IMR-90 (cell line): ENCODE data around the gene GPRC5B. TPM values are rescaled to one million over a fixed set of nuclear protein-coding genes. Genes with fewer than 3 reads are reported as not detected.

Experiments used
- ATAC-seq: fragments of 200-7000 bp; cut with Tn5 transposase; 2 replicates; pipeline ENCODE4 v1.9.1; 2020; ENCODE audit warnings: low read depth, mild to moderate bottlenecking, moderate library complexity
- BruUV-seq: library from RNA; stranded (reverse); fragments of 400-500 nt; replicated peaks from 2 replicates; lab custom pipeline; 2021; lab: Mats Ljungman, UMichigan
- CTCF ChIA-PET: fragments of 300-600 bp; formaldehyde crosslinking; extraction: SDS; loops from one replicate; lab custom pipeline; 2021; ENCODE audit warnings: antibody characterized with exemption; lab: Yijun Ruan, JAX
- POLR2A ChIA-PET: fragments of 300-600 bp; sonication (Branson Sonifier 250); formaldehyde crosslinking; loops from one replicate; lab custom pipeline; 2022; ENCODE audit warnings: antibody characterized with exemption; ENCODE audit not compliant: unreplicated experiment; lab: Charles Lee
- DNase-seq: peaks from one replicate; pipeline ENCODE4 v3.0.0; 2013
- H2AFZ ChIP-seq: replicated peaks from 2 replicates; pipeline ENCODE3; 2013; ENCODE audit warnings: low read length, mild to moderate bottlenecking; ENCODE audit not compliant: poor library complexity
- H2AK5ac ChIP-seq: 2 replicates; pipeline ENCODE4 v1.6.1; 2013; ENCODE audit warnings: low read depth, low read length, inconsistent platforms
- H2AK9ac ChIP-seq: replicated peaks from 2 replicates; pipeline ENCODE3; 2013; ENCODE audit warnings: mild to moderate bottlenecking, low read depth, low read length, moderate library complexity; ENCODE audit not compliant: poor library complexity
- H2BK120ac ChIP-seq: 2 replicates; pipeline ENCODE4 v1.6.1; 2013; ENCODE audit warnings: low read depth, low read length, inconsistent platforms
- H2BK15ac ChIP-seq: 3 replicates; pipeline ENCODE4 v1.6.1; 2013; ENCODE audit warnings: low read depth, low read length, inconsistent platforms
- H2BK20ac ChIP-seq: 2 replicates; pipeline ENCODE4 v1.6.1; 2013; ENCODE audit warnings: low read depth, mild to moderate bottlenecking, inconsistent platforms, low read length, moderate library complexity
- H2BK5ac ChIP-seq: 2 replicates; pipeline ENCODE4 v1.6.1; 2013; ENCODE audit warnings: mild to moderate bottlenecking, low read depth, low read length, inconsistent platforms; ENCODE audit not compliant: poor library complexity, severe bottlenecking
- H3K14ac ChIP-seq: replicated peaks from 2 replicates; pipeline ENCODE4 v1.6.1; 2013; ENCODE audit warnings: low read depth, low read length, inconsistent platforms
- H3K18ac ChIP-seq: 2 replicates; pipeline ENCODE4 v1.6.1; 2013; ENCODE audit warnings: low read depth, low read length, control low read depth
- H3K23ac ChIP-seq: 2 replicates; pipeline ENCODE4 v1.6.1; 2013; ENCODE audit warnings: low read depth, low read length, inconsistent platforms
- H3K27ac ChIP-seq: 2 replicates; pipeline ENCODE4 v1.5.1; 2013; ENCODE audit warnings: mild to moderate bottlenecking, control low read depth, low read length; ENCODE audit not compliant: insufficient read depth
- H3K27me3 ChIP-seq: 2 replicates; pipeline ENCODE4 v1.6.1; 2013; ENCODE audit warnings: low read length; ENCODE audit not compliant: control insufficient read depth, insufficient read depth
- H3K36me3 ChIP-seq: 2 replicates; pipeline ENCODE4 v1.6.1; 2013; ENCODE audit warnings: low read length, mixed read lengths; ENCODE audit not compliant: control insufficient read depth, insufficient read depth
- H3K4ac ChIP-seq: 2 replicates; pipeline ENCODE4 v1.6.1; 2013; ENCODE audit warnings: low read depth, low read length, inconsistent platforms
- H3K4me1 ChIP-seq: 2 replicates; pipeline ENCODE4 v1.6.1; 2013; ENCODE audit warnings: low read length, mixed read lengths; ENCODE audit not compliant: control insufficient read depth, insufficient read depth
- H3K4me2 ChIP-seq: 2 replicates; pipeline ENCODE4 v1.6.1; 2013; ENCODE audit warnings: low read depth, mild to moderate bottlenecking, control low read depth, low read length, moderate library complexity
- H3K4me3 ChIP-seq: 2 replicates; pipeline ENCODE4 v1.5.1; 2013; ENCODE audit warnings: low read depth, mild to moderate bottlenecking, control low read depth, low read length, moderate library complexity; ENCODE audit not compliant: insufficient read depth
- H3K56ac ChIP-seq: 2 replicates; pipeline ENCODE4 v1.6.1; 2013; ENCODE audit warnings: low read length, inconsistent platforms; ENCODE audit not compliant: insufficient read depth; ENCODE audit errors: extremely low read depth
- H3K79me1 ChIP-seq, 2 experiments: 2 replicates each; pipeline ENCODE4 v1.6.1; 2013; ENCODE audit warnings: low read length in 2 of 2, inconsistent platforms in 1 of 2, low read depth in 1 of 2
- H3K9ac ChIP-seq: 2 replicates; pipeline ENCODE4 v1.6.1; 2013; ENCODE audit warnings: low read depth, low read length, control low read depth
- H3K9me1 ChIP-seq: 2 replicates; pipeline ENCODE4 v1.6.1; 2013; ENCODE audit warnings: low read length, inconsistent platforms; ENCODE audit not compliant: insufficient read depth
- H3K9me3 ChIP-seq: 2 replicates; pipeline ENCODE4 v1.6.1; 2013; ENCODE audit warnings: low read length; ENCODE audit not compliant: control insufficient read depth, insufficient read depth
- H4K20me1 ChIP-seq: 2 replicates; pipeline ENCODE4 v1.6.1; 2013; ENCODE audit warnings: low read length, inconsistent platforms; ENCODE audit not compliant: insufficient read depth
- H4K5ac ChIP-seq: 2 replicates; pipeline ENCODE4 v1.6.1; 2013; ENCODE audit warnings: mild to moderate bottlenecking, low read depth, low read length, control low read depth
- H4K8ac ChIP-seq, 2 experiments: 2 replicates each; pipeline ENCODE4 v1.6.1; 2013; ENCODE audit warnings: low read depth in 2 of 2, low read length in 2 of 2, control low read depth in 1 of 2, inconsistent platforms in 1 of 2
- H4K91ac ChIP-seq: 2 replicates; pipeline ENCODE4 v1.6.1; 2013; ENCODE audit warnings: low read depth, low read length, inconsistent platforms; ENCODE audit not compliant: insufficient read depth
- BHLHE40 ChIP-seq: fragments of 150-350 bp; IDR thresholded peaks from 2 replicates; pipeline ENCODE4 v1.6.1; 2016; ENCODE audit warnings: mild to moderate bottlenecking, low read depth, low read length
- CEBPB ChIP-seq: IDR thresholded peaks from 2 replicates; pipeline ENCODE4 v1.6.1; 2012; ENCODE audit warnings: low read depth, low read length, improper control_type of control experiment
- CHD1 ChIP-seq: IDR thresholded peaks from 2 replicates; pipeline ENCODE4 v1.6.1; 2012; ENCODE audit warnings: low read depth, low read length, improper control_type of control experiment
- MAZ ChIP-seq: IDR thresholded peaks from 2 replicates; pipeline ENCODE4 v1.6.1; 2012; ENCODE audit warnings: low read depth, mild to moderate bottlenecking, low read length, improper control_type of control experiment, moderate library complexity, borderline replicate concordance
- MXI1 ChIP-seq: IDR thresholded peaks from 2 replicates; pipeline ENCODE4 v1.6.1; 2012; ENCODE audit warnings: low read depth, mild to moderate bottlenecking, low read length, moderate library complexity, borderline replicate concordance
- POLR2A ChIP-seq: IDR thresholded peaks from 2 replicates; pipeline ENCODE4 v1.6.1; 2012; ENCODE audit warnings: mild to moderate bottlenecking, low read depth, low read length
- RCOR1 ChIP-seq: IDR thresholded peaks from 2 replicates; pipeline ENCODE4 v1.6.1; 2012; ENCODE audit warnings: mild to moderate bottlenecking, low read length, improper control_type of control experiment; ENCODE audit not compliant: insufficient replicate concordance
- SMC3 ChIP-seq: fragments of 150-350 bp; IDR thresholded peaks from 2 replicates; pipeline ENCODE4 v1.6.1; 2016; ENCODE audit warnings: low read depth, mild to moderate bottlenecking, antibody characterized with exemption, low read length, moderate library complexity
- WGBS, 2 experiments: methylation state at CpG; one replicate each; pipeline versions ENCODE4 v1.1.5 to v1.1.7; 2013; ENCODE audit warnings: missing lambda C conversion rate in 2 of 2; ENCODE audit not compliant: insufficient read length in 1 of 2; ENCODE audit errors: extremely low coverage in 2 of 2; 5-methylcytosine and 5-hydroxymethylcytosine counted together
- dilution Hi-C: fragments of 300-500 bp; cut with HindIII; formaldehyde crosslinking; loops from one replicate; pipeline ENCODE4 v1.14.3; 2018; ENCODE audit warnings: low sequenced_read_pairs; ENCODE audit not compliant: unreplicated experiment
- in situ Hi-C: fragments of 300-500 bp; cut with MboI; formaldehyde crosslinking; loops from 3 replicates; pipeline ENCODE4 v1.14.3; 2019; ENCODE audit warnings: low sequenced_read_pairs, inconsistent platforms, mixed read lengths
- intact Hi-C: fragments of 100-400 bp; cut with micrococcal nuclease; formaldehyde crosslinking; loops from 2 replicates; pipeline ENCODE4 v1.10.0; 2022
- polyA plus RNA-seq, 3 experiments: library from polyadenylated mRNA; depleted of rRNA; stranded (reverse); fragments of >200 nt; gene quantifications; 2 replicates each; pipeline ENCODE4 v1.2.3, GENCODE V29; 2012; ENCODE audit warnings: low replicate concordance in 1 of 3
- total RNA-seq: library from RNA; depleted of rRNA; stranded (reverse); fragments of >200 nt; gene quantifications from 2 replicates; pipeline ENCODE4 v1.2.3, GENCODE V29; 2012
- TF ChIP-seq, protein P1 (sequence below): fragments of 150-350 bp; IDR thresholded peaks from 2 replicates; pipeline ENCODE4 v1.6.1; 2017; ENCODE audit warnings: mild to moderate bottlenecking, antibody characterized with exemption, low read length, low read depth

GPRC5B gene
- total and polyA plus RNA-seq, 2 of the 4 experiments (the other 2 are of a cell fraction) = 2.5 to 8.5 TPM

DNA sequence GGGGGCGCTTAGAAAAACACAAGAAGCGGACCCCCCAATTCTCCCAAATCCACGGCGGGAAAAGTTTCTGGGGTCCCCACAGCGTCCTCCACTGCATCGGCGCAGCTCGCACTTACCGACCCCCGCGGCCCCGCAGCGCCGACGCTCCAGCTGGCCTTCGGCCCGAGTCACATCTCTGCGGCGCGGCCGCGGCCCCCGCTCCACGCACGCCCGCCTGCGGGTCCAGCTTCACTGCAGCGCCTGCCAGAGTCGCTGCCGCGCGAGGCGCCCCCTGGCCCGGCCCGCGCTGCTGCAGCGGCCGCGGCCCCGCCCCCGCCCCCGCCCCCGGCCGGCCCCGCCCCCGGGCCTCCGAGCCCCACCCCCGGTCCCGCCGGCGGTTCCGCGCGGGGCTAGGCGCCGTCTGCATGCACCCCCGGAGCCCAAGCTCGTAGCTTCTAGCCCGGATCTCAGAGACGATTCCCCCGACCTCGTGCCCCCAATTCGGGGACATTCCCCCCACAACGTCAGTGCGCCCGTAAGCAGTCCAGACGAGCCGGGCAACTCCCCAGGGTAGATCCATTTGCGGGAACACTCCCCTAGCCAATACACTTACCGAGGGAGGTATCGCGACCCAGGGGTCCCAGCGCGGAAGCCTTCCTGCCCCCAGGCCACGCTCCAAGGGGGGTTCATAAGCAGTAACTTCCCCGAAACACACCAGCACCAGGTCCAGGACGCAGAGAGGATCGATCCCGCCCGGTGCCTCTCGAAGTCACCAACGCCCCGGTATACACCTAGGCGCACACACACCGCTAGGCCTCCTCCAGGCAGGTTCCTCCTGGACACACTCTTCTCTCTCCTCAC lies at the start of gene GPRC5B (continued):
- TF ChIP-seq SMC3 (peak; percentile 33), CEBPB (no peak), RCOR1 (no peak), POLR2A (no peak), CHD1 (no peak), MXI1 (peak; percentile 52; the same call in 1 of the 2 replicates), MAZ (peak; percentile 54; the same call in 1 of the 2 replicates)

DNA sequence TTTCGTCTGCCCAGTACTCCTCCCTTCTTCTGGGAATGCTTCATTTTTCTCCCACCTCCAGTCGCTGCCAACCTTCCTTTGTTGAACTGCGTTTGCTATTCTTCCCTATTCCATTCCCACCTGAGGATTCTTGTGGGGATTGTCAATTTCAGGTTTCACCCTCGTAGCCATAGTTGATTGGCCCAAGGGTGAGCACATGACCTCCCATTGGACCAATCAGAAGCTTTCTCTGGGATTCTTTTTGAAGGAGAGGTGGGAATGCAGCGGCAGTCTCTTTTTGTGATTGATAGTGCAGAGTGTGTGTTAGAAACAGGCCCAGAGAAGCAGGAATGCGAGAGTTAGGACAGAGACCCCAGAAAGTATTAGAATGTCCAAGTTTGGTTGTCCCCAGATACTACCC lies 49.1 kb upstream of the GPRC5B start:
- no peak overlapping the region for H2AK5ac ChIP-seq
- H4K91ac ChIP-seq = no peak overlapping the region
- H3K4me1 ChIP-seq = no peaks in the 10 kb centered on the region
- H3K27me3 ChIP-seq = no peaks in the 10 kb centered on the region
- H3K9me3 ChIP-seq = no peaks in the 10 kb centered on the region
- no peak overlapping the region for H4K5ac ChIP-seq
- ChIA-PET CTCF (no interaction called here), POLR2A (no interaction called here)
- H3K18ac ChIP-seq = no peak overlapping the region
- H3K36me3 ChIP-seq = no peaks in the 10 kb centered on the region
- no peak overlapping the region for H3K4ac ChIP-seq
- dilution Hi-C loops (no loop called here), in situ Hi-C loops (no loop called here), intact Hi-C loops (loop anchor here (1.0 kb wide), 1 partner anchor 27 kb away; no protein-coding TSS in a partner anchor)
- no peak overlapping the region for H3K27ac ChIP-seq
- no peaks in the 10 kb centered on the region for H4K20me1 ChIP-seq
- TF ChIP-seq, protein P1, sequence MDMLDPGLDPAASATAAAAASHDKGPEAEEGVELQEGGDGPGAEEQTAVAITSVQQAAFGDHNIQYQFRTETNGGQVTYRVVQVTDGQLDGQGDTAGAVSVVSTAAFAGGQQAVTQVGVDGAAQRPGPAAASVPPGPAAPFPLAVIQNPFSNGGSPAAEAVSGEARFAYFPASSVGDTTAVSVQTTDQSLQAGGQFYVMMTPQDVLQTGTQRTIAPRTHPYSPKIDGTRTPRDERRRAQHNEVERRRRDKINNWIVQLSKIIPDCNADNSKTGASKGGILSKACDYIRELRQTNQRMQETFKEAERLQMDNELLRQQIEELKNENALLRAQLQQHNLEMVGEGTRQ = 0 out of 2 replicates have a peak, but pooled peaks have one; percentile 11
- no peak for TF ChIP-seq POLR2A
- TF ChIP-seq BHLHE40 = no peak
- no peak overlapping the region for H2BK5ac ChIP-seq
- no peak overlapping the region for H2AFZ ChIP-seq
- no peak overlapping the region for H3K4me2 ChIP-seq
- no peak overlapping the region for H3K23ac ChIP-seq
- no peak overlapping the region for H2AK9ac ChIP-seq
- no peak overlapping the region for H3K9ac ChIP-seq
- H3K9me1 ChIP-seq = no peaks in the 10 kb centered on the region
- no peak for DNase-seq
- H4K8ac ChIP-seq = no peak overlapping the region
- no peak overlapping the region for H2BK20ac ChIP-seq
- H3K14ac ChIP-seq = no peak overlapping the region
- no peak for ATAC-seq
- H3K79me1 ChIP-seq = no peaks in the 10 kb centered on the region
- H3K56ac ChIP-seq = no peak overlapping the region
- no peak overlapping the region for H2BK15ac ChIP-seq
- WGBS, 2 experiments = no CpG with 5 or more reads among the region's 6 CpGs
- no TSS peak for BruUV-seq
- no peak overlapping the region for H3K4me3 ChIP-seq
- no peak overlapping the region for H2BK120ac ChIP-seq
